ENCODE measurements around the gene TIPRL.
A peak's percentile ranks its signal among the peaks of the same experiment; 100 is the strongest.

The TIPRL gene

GRCh38 chr1:168213349-168213748, 34.6 kb downstream of the TIPRL start:
- DNase-seq (ENCODE audit: low read depth in 2 of 2) = no peak

GRCh38 chr1:168216171-168216570, 37.4 kb downstream of the TIPRL start:
- DNase-seq (ENCODE audit: low read depth in 2 of 2) = no peak

DNA sequence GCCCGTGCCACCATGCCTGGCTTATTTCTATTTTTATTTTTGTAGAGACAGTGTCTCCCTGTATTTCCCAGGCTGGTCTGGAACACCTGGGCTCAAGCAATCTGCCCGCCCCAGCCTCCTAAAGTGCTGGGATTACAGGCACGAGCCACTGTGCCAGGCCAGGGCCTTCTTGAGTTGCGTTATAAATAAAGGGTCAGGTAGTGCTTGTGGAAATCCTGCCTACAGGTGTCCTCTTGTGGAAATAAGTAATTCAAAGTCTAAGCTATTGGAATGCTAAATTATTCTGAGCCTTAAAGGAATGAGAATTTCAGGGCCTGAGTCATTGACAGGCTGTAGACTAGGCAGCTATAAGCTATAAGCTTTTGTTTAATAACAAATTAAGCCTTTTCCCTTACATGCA, 38.9 kb downstream of the TIPRL start:
- DNase-seq (ENCODE audit: low read depth in 2 of 2) = no peak

DNA sequence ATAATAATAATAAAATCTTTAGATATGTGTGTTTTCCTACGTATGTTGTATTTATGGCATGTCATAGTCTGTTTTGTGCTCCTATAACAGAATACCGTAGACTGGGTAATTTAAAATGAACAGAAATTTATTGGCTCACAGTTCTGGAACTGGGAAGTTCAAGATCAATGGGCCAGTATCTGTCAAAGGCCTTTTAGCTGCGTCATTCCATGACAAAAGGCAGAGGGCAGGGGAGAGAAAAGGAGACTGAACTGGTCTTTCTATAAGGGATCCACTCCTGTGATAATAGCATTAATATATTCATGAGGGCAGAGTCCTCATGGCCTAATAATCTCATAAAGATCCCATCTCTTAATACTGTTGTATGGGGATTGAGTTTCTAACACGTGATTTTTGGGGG, 39.9 kb downstream of the TIPRL start:
- DNase-seq (ENCODE audit: low read depth in 2 of 2) = no peak

GRCh38 chr1:168220470-168220871, 41.7 kb downstream of the TIPRL start:
- DNase-seq (ENCODE audit: low read depth in 2 of 2) = no peak

DNA sequence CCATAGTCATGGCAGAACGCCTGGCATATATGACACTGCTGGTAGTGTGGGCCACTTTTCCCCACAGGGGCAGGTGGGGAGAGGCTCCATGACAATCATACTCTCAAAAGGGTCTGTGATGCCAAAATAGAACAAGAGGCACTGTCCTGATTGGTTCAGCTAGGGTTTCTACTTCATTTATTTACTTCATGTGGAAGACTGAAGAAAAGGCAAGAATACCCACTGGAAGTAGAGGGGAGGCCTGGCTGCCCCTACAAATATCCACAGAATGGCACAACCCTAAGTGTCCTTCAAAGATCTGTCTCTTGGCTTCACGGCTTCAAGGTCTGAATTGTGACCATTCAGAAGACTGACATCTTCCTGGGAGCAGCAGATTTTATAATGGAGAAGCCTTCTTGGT, 42.5 kb downstream of the TIPRL start:
- DNase-seq (ENCODE audit: low read depth in 2 of 2) = no peak

DNA sequence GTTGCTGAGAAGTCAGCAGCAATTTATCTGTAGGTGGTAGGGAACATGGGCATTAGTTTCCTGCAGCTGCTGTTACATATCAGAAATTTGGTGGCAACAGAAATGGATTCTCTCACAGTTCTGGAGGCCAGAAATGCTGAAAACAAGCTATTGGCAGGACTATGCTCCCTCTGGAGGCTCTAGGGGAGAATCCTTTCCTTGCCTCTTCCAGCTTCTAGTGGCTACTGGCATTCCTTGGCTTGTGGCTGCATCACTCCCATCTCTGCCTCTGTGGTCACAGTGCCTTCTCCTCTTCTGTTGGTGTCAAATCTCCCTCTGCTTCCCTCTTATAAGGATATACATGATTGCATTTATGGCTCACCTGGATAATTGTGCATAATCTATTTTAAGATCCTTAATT, 44.5 kb downstream of the TIPRL start:
- no peak for DNase-seq (ENCODE audit: low read depth in 2 of 2)

DNA sequence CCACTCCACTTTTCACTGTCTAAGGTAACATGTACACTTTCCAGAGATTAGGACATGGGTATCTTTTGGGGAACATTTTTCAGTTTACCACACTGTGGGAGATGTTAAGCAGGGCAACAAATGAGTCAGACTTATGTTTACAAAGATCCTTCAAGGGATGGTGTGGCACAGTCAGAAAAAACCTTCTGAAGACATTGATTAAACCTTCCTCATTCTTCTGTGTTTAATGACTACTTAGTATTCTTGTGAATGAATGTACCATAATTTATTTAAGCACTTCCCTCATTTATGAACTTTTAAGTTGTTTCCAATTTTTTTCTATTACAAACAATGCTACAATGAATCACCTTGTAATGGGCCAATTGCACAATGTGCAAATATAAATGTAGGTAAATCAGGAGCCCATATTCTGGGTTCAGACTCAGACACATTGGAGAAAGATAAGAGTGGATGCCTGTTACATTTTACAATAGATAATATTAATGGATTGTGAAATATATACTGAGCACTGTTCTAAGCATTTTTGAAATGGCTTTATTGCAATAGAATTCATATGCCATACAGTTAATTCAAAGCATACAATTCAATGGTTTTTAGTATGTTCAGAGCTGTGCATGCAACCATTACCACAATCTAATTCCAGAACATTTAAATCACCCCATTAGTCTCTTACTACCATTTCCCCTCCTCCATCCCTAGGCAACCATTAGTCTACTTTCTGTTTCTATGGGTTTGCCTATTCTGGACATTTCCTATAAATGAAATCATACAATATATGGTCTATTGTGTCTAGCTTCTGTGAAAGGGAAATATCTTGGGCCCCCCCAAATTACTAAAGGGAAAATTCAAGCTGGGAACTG, 45.1 kb downstream of the TIPRL start:
- no peak for DNase-seq (ENCODE audit: low read depth in 2 of 2)

DNA sequence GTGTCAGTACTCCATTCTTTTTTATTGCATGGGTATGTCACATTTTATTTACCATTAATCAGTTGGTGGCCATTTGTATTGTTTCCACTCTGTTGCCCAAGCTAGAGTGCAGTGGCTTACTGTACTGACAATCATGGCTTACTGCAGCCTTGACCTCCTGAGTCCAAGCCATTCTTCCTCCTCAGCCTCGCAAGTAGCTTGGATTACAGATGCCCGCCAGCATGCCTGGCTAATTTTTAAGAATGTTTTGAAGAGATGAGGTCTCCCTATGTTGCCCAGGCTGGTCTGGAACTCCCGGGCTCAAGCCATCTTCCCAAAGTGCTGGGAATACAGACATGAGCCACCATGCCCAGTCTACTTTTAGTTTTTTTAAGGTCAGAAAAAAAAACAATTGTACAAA, 46.2 kb downstream of the TIPRL start:
- no peak for DNase-seq (ENCODE audit: low read depth in 2 of 2)

- peak; percentile 75 to 78 for DNase-seq (ENCODE audit: low read depth in 2 of 2)
Measured at GRCh38 chr1:168225476-168226190, 46.9 kb downstream of the TIPRL start, which contains the start of gene SFT2D2. Gene SFT2D2 (plus strand): TSS chr1:168226004. CDS start chr1:168226080, 76 bp downstream.

DNA sequence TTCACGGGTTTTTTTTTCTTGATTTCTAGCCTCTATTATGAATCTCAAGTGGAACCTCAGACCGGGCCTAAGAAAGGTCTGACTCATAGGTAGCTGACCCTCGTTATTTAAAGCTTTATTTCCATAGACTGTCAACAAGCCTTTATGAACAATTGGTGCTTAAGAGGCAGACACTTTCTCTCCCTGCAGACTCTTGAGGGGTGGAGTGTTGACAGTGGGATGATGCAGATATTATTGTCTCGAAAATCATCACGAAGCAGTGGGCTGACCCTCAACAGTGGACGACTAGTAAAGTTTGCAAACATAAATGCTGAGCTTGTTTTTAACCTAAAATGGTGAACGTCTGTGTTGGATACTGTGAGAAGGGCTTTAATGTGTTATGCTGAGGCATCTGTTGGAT, 48.9 kb downstream of the TIPRL start:
- no peak for DNase-seq (ENCODE audit: low read depth in 2 of 2)

DNA sequence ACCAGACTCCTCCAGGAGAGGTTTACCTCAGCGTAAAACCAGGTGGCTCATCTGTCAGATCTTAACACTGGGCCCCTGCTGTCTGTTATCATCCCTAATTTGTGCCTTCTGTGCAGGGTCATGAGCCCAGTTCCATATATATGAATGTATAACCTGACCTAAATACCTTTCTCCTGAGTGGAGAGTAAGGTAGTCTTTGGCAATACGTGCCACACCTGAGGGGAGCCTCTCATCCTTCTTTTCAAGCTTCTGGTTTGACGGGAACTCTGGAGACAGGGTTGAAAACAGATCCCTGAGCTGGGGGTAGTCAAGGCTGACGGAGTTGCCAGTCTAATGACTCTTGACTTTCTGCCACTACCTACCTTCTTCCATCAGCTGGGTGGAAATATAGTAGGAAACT, 51.1 kb downstream of the TIPRL start:
- no peak for DNase-seq (ENCODE audit: low read depth in 2 of 2)

DNA sequence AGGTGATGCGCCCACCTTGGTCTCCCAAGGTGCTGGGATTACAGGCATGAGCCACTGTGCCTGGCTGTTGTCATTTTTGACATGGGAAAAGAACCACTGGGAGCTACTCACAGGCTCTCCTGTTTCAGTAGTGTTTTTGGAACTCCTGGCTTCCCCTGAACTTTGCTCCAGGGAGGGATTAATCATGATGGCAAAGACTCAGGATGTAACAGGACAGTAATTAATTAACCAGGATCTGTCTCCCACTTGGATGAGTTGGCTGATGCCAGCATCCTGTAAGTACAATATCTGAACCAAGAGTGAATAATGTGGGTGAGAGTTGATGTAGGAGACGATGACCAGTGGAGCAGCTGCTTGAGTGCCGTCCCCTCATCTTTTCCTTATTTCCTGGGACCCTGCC, 51.9 kb downstream of the TIPRL start:
- no peak for DNase-seq (ENCODE audit: low read depth in 2 of 2)

DNA sequence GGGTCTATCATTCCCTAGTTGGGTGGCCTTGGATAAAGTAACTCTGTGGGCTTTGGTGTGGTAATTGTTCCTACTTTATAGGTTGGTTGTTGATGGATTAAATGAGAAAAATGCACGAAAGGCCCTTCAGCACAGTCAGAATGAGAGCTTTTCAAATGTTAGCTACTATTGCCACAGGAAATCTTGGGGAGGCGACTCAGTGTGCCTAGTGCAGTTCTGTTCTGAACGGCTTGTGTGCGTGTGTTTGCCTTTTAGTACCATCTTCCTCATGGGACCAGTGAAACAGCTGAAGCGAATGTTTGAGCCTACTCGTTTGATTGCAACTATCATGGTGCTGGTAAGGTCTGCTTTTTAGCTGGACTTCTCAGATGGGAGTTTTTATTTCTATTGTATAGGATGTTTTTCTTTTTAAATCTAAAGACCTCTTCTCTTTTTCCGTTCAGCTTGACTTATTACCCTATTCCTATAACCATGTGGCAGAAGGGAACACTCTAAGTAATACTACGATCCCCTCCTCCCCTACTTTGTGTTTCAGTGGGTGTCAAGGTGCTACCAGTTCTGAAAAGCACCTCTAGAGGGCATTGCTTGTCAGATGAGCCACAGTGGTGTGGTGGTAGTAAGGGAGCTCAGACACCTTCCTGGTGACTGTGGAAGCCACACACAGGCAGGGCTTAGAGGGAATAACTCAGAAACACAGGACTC, 56.2 kb downstream of the TIPRL start:
- peak in 1 of 2 donors; percentile 39 for DNase-seq (ENCODE audit: low read depth in 2 of 2)

DNA sequence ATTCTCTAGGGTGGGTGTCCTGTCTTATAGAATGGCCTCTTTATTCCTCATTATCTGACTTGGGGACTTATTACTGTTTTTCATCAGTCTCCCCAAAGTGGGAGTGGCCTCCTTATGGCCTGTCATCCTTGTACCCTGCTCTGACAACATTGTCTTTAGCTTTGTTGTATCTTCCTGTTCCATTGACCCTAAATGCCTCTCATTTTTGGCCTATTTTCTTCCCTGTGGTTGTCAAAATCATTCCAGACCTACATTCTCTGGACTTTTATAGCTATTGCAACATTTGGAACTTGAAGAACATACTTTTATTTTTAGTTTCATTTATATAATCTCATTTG, 56.8 kb downstream of the TIPRL start:
- DNase-seq (ENCODE audit: low read depth in 2 of 2) = no peak

DNA sequence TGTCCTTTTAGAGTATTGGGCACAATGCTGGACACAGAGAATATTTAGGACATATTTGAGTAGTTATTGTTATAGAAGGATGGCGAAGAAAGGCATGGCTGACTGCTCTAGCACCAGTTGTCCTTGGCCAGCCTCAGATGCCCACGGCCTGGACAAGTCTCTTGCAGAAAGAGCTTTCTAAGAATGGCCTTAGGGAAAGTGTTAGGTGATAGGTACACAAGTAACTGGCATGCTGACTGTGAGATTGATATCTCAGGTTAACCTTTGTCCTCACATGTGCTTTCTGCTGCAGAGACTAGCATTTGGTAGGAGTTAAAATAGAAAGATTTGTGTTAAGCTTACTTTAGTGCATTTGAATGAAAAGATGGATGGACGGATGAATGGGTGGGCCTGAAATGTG, 57.2 kb downstream of the TIPRL start:
- DNase-seq (ENCODE audit: low read depth in 2 of 2) = no peak

DNA sequence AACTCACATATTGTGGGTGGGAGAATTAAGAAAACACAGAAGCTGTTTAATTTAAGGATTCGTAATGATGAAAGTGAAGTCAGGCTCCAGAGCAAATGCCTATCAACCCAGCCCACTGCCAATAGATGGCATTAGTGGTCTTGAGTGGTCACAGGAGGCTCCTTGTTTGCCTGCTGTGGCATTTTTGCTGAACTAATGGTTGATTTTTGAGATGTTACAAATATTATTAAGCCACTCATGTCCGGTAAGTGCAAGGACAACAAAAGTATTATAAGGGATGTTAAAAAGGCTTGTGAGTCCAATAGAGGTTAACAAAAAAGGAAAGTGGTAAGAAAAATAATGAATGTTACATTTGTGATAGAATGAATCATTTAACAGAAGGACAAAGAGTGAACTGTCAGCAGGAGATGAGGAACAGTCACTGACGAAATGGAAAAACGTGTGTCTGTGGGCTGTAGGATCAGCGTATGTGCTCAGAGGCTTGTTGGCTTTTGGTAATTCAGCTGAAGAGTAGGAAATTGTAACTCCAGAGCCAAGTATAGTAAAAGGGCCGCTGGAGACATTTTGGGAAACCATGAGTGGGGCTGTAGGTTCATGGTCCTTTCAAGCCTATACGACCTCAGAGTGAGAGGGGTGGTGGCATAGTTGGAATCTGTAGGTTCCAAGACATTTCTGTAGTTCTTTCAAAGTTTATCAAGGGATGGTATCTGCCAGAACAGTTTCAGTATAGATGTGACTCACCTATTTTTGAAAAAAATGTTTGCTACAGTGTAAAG, 58.3 kb downstream of the TIPRL start:
- peak in 1 of 2 donors; percentile 30 for DNase-seq (ENCODE audit: low read depth in 2 of 2)

- DNase-seq (ENCODE audit: low read depth in 2 of 2) = no peak
Measured at GRCh38 chr1:168243198-168243597, 64.4 kb downstream of the TIPRL start.

DNA sequence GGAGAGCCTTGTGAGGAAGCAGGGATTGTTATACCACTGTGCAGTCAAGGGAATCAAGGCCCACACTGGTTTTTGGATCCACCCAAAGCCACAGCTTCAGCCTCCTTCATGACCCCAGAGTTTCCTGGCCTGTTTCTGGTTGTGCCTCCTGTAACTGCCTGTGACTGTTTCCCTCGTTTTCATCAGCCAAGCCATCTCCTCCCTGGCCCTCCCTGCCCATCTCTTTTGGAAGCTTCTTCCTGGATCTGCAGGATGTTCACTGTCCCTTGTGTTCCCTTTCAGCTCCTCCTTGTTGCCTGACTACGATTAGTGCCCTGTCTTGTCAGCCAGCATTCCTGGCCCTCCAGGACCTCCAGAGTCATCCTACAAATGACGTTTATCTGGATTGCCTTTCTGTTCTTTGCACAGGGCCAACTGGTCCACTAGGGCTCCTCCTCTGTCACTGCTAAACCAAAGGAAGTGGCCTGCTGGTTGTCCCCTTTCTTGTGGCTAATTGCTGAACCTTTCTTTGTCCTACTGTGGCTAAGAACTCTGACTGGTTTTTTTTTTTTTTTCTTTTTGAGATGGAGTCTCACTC, 65.0 kb downstream of the TIPRL start:
- DNase-seq (ENCODE audit: low read depth in 2 of 2) = no peak

GRCh38 chr1:168245042-168245441, 66.3 kb downstream of the TIPRL start:
- DNase-seq (ENCODE audit: low read depth in 2 of 2) = no peak

GRCh38 chr1:168246506-168246905, 67.7 kb downstream of the TIPRL start:
- no peak for DNase-seq (ENCODE audit: low read depth in 2 of 2)
